B cell (primary cell): ENCODE results near the gene PSMF1. TPM values are rescaled to one million over a fixed set of nuclear protein-coding genes. Genes with fewer than 3 reads are reported as not detected.
A peak's percentile ranks its signal among the peaks of the same experiment; 100 is the strongest.

ENCODE experiments used
- ATAC-seq: fragments of 200-7000 bp; cut with Tn5 transposase; one replicate; pipeline ENCODE4 v1.10.0; 2021; ENCODE audit warnings: low read depth, mild to moderate bottlenecking, moderate number of reproducible peaks, moderate library complexity
- CTCF ChIA-PET: fragments of 350-600 bp; sonication (Branson Sonifier 250); formaldehyde crosslinking; loops from one replicate; lab custom pipeline; 2021; ENCODE audit warnings: antibody characterized with exemption, inconsistent platforms; lab: Charles Lee
- POLR2A ChIA-PET: fragments of 350-600 bp; sonication (Branson Sonifier 250); formaldehyde crosslinking; loops from one replicate; lab custom pipeline; 2021; ENCODE audit warnings: antibody characterized with exemption; lab: Charles Lee
- DNase-seq: peaks from one replicate; pipeline ENCODE4 v3.0.0; 2013
- H2AFZ ChIP-seq: 2 replicates; pipeline ENCODE4 v1.6.1; 2012; ENCODE audit warnings: mild to moderate bottlenecking, low read depth, low read length; ENCODE audit not compliant: insufficient read depth, poor library complexity, severe bottlenecking
- H3K27ac ChIP-seq, 2 donors: 1 replicate in 1 of 2; 2 replicates in 1 of 2; pipeline ENCODE4 v1.5.1; 2012 to 2013; ENCODE audit warnings: low read length in 2 of 2, mild to moderate bottlenecking in 2 of 2, moderate library complexity in 1 of 2
- H3K27me3 ChIP-seq, 4 experiments: fragments of 200-600 bp in 1 of 4; sonication (generic) in 1 of 4; replicated peaks in 1 of 4; 1 replicate in 2 of 4; 2 replicates in 2 of 4; pipeline versions ENCODE4 v1.6.1 to v1.7.0; 2013 to 2016; ENCODE audit warnings: low read length in 3 of 4, mild to moderate bottlenecking in 2 of 4, mixed read lengths in 1 of 4, moderate library complexity in 1 of 4; ENCODE audit not compliant: insufficient read depth in 4 of 4, control insufficient read depth in 3 of 4; ENCODE audit errors: control extremely low read depth in 1 of 4
- H3K36me3 ChIP-seq, 2 experiments: replicated peaks in 1 of 2; 1 replicate in 1 of 2; 2 replicates in 1 of 2; pipeline versions ENCODE4 v1.6.1 to v1.7.1; 2013; ENCODE audit warnings: low read length in 1 of 2; ENCODE audit not compliant: insufficient read depth in 2 of 2, control insufficient read depth in 1 of 2; ENCODE audit errors: control extremely low read depth in 1 of 2, extremely low read depth in 1 of 2
- H3K4me1 ChIP-seq, 2 donors: fragments of 200-600 bp in 1 of 2; sonication (generic) in 1 of 2; 1 replicate in 1 of 2; 2 replicates in 1 of 2; pipeline versions ENCODE4 v1.5.1 to v1.6.1; 2013 to 2017; ENCODE audit warnings: low read length in 2 of 2; ENCODE audit not compliant: control insufficient read depth in 2 of 2, insufficient read depth in 2 of 2
- H3K4me2 ChIP-seq: replicated peaks from 2 replicates; pipeline ENCODE3; 2012; ENCODE audit warnings: mild to moderate bottlenecking, low read depth, low read length; ENCODE audit not compliant: poor library complexity, severe bottlenecking
- H3K4me3 ChIP-seq, 5 experiments: fragments of 200-600 bp in 1 of 5; sonication (generic) in 1 of 5; 1 replicate in 3 of 5; 2 replicates in 2 of 5; pipeline versions ENCODE4 v1.5.1 to v1.7.0; 2011 to 2016; ENCODE audit warnings: low read length in 4 of 5, mild to moderate bottlenecking in 4 of 5, low read depth in 2 of 5, control low read depth in 1 of 5, moderate library complexity in 1 of 5; ENCODE audit not compliant: insufficient read depth in 1 of 5; ENCODE audit errors: control extremely low read depth in 1 of 5, extremely low read depth in 1 of 5
- H3K79me2 ChIP-seq: fragments of 200-600 bp; sonication (generic); one replicate; pipeline ENCODE4 v1.6.0; 2016; ENCODE audit warnings: low read length; ENCODE audit not compliant: control insufficient read depth, insufficient read depth
- H3K9ac ChIP-seq: fragments of 200-600 bp; sonication (generic); 2 replicates; pipeline ENCODE4 v1.6.1; 2017; ENCODE audit warnings: mild to moderate bottlenecking, low read length, moderate library complexity
- H3K9me3 ChIP-seq, 3 donors: one replicate each; pipeline versions ENCODE4 v1.6.1 to v1.7.1; 2013; ENCODE audit warnings: low read length in 2 of 3; ENCODE audit not compliant: control insufficient read depth in 2 of 3, insufficient read depth in 1 of 3; ENCODE audit errors: control extremely low read depth in 1 of 3
- H4K20me1 ChIP-seq: 2 replicates; pipeline ENCODE4 v1.6.0; 2012; ENCODE audit warnings: mild to moderate bottlenecking, low read length; ENCODE audit not compliant: insufficient read depth, control insufficient read depth, poor library complexity, severe bottlenecking
- H3K27ac Mint-ChIP-seq: one replicate; pipeline ENCODE4 v1.8.0; 2021; ENCODE audit warnings: mixed read lengths
- H3K27me3 Mint-ChIP-seq: one replicate; pipeline ENCODE4 v1.8.0; 2021; ENCODE audit warnings: mixed read lengths
- H3K4me1 Mint-ChIP-seq: one replicate; pipeline ENCODE4 v1.8.0; 2021; ENCODE audit warnings: mixed read lengths
- H3K4me3 Mint-ChIP-seq: one replicate; pipeline ENCODE4 v1.8.0; 2021; ENCODE audit warnings: mixed read lengths
- H3K9me3 Mint-ChIP-seq: one replicate; pipeline ENCODE4 v1.8.0; 2022; ENCODE audit warnings: mixed read lengths; ENCODE audit not compliant: insufficient read depth
- CTCF ChIP-seq: fragments of 200-600 bp; IDR thresholded peaks from one replicate; pipeline ENCODE4 v1.8.0; 2022; ENCODE audit warnings: antibody characterized with exemption, mild to moderate bottlenecking
- EZH2 ChIP-seq: IDR thresholded peaks from 2 replicates; pipeline ENCODE4 v1.6.1; 2012; ENCODE audit warnings: borderline replicate concordance, low read depth, mild to moderate bottlenecking, moderate library complexity, low read length; ENCODE audit not compliant: insufficient read depth, poor library complexity, severe bottlenecking
- WGBS: methylation state at CpG from one replicate; pipeline ENCODE4 v1.1.5; 2013; ENCODE audit warnings: missing lambda C conversion rate; ENCODE audit not compliant: insufficient coverage; 5-methylcytosine and 5-hydroxymethylcytosine counted together
- intact Hi-C: fragments of 100-400 bp; cut with micrococcal nuclease; formaldehyde crosslinking; loops from one replicate; pipeline ENCODE4 v1.10.0; 2022
- polyA plus RNA-seq: library from polyadenylated mRNA; depleted of rRNA; stranded (reverse); fragments of >200 nt; gene quantifications from 2 replicates; pipeline ENCODE4 v1.2.3, GENCODE V29; 2012
- total RNA-seq, 2 donors: library from RNA; stranded (reverse); fragments of 120-200 nt in 1 of 2; gene quantifications; 1 replicate in 1 of 2; 2 replicates in 1 of 2; pipeline versions ENCODE4 v1.2.3 to v1.2.4, GENCODE V29; 2013 to 2022

PSMF1 gene
- total and polyA plus RNA-seq, 2 donors (not counting 1 experiment from before 2014, with no cell fraction given): 113 to 132 TPM

- ATAC-seq (no peak), DNase-seq (no peak)
- no peaks in the 10 kb centered on the region for H3K27me3 Mint-ChIP-seq
- 86% methylated on average over 1 of the region's 2 CpGs for WGBS
- H3K9me3 ChIP-seq: no peaks in the 10 kb centered on the region
- H3K4me1 ChIP-seq: no peaks in the 10 kb centered on the region
- H3K27ac ChIP-seq: peak overlapping the region in 1 of 2 donors; percentile 33
- H3K4me2 ChIP-seq: no peak overlapping the region
- H3K4me3 ChIP-seq: no peak overlapping the region
- H3K4me1 Mint-ChIP-seq: peaks cover 2% of the 10 kb centered on the region
- H3K9me3 Mint-ChIP-seq: no peaks in the 10 kb centered on the region
- no peak overlapping the region for H2AFZ ChIP-seq
- CTCF ChIA-PET: no interaction called here
- POLR2A ChIA-PET: no interaction called here
- H4K20me1 ChIP-seq: peaks cover 22% of the 10 kb centered on the region
- peaks cover 4 to 79% of the 10 kb centered on the region in 2 experiments for H3K36me3 ChIP-seq
- intact Hi-C loops: no loop called here
- no peaks in the 10 kb centered on the region for H3K79me2 ChIP-seq
- H3K27ac Mint-ChIP-seq: no peak overlapping the region
- TF ChIP-seq EZH2: no peak
- no peak for TF ChIP-seq CTCF
- no peak overlapping the region for H3K4me3 Mint-ChIP-seq
- H3K9ac ChIP-seq: no peak overlapping the region
- no peaks in the 10 kb centered on the region for H3K27me3 ChIP-seq
Measured at GRCh38 chr20:1163653-1164052, 45.3 kb downstream of the PSMF1 start.

DNA sequence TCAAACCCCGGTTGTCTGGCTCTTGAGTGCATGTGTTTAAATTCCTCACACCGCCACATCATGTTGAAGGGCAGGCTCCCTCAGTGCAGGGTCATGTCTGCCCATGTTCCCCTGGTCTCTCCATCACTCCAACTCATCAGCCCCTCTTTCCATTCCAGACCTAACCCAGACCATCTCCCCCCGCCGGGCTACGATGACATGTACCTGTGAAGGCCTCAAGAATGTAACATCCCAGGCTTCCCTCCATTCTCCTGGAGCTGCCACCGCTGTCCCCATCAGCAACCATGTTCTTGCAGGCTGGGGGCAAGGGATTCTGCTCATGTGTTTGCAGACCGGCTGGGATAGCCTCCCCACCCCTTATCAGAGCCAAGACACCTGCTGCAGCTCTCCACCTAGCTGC is 46.5 kb downstream of the PSMF1 start:
- Histone ChIP-seq H3K27ac (no peak overlapping the region), H3K4me3 (no peak overlapping the region), H3K9ac (no peak overlapping the region), H3K9me3 (no peaks in the 10 kb centered on the region), H3K36me3 (peaks cover 4 to 89% of the 10 kb centered on the region in 2 experiments), H3K79me2 (no peaks in the 10 kb centered on the region), H2AFZ (no peak overlapping the region), H4K20me1 (peaks cover 18% of the 10 kb centered on the region), H3K4me1 (no peaks in the 10 kb centered on the region), H3K27me3 (no peaks in the 10 kb centered on the region), H3K4me2 (no peak overlapping the region)
- ATAC-seq: no peak
- intact Hi-C loops: no loop called here
- H3K4me3 Mint-ChIP-seq: no peak overlapping the region
- ChIA-PET POLR2A (no interaction called here), CTCF (no interaction called here)
- H3K27ac Mint-ChIP-seq: no peak overlapping the region
- H3K27me3 Mint-ChIP-seq: no peaks in the 10 kb centered on the region
- 98% methylated on average over 7 of the region's 7 CpGs for WGBS
- H3K9me3 Mint-ChIP-seq: no peaks in the 10 kb centered on the region
- TF ChIP-seq CTCF (no peak), EZH2 (no peak)
- H3K4me1 Mint-ChIP-seq: peaks cover 2% of the 10 kb centered on the region
- DNase-seq: no peak
